Esophagus muscularis mucosa (tissue), 4 donors: ENCODE results near the gene GNA12. TPM values are rescaled to one million over a fixed set of nuclear protein-coding genes. Genes with fewer than 3 reads are reported as not detected.

ENCODE experiments used
- DNase-seq: peaks from one replicate; pipeline ENCODE4 v3.0.0-alpha.2; 2017; ENCODE audit errors: extremely low spot score
- H3K27ac ChIP-seq, 4 donors: fragments of 200-600 bp; sonication (generic); replicated peaks in 1 of 4; 1 replicate in 3 of 4; 2 replicates in 1 of 4; pipeline ENCODE4 v1.5.1; 2016 to 2019; ENCODE audit warnings: mild to moderate bottlenecking in 1 of 4
- H3K27me3 ChIP-seq, 4 donors: fragments of 200-600 bp; sonication (generic); one replicate each; pipeline versions ENCODE4 v1.5.1 to v1.6.0; 2016 to 2019
- H3K36me3 ChIP-seq, 4 donors: fragments of 200-600 bp; sonication (generic); one replicate each; pipeline ENCODE4 v1.5.1; 2016 to 2019
- H3K4me1 ChIP-seq, 4 donors: fragments of 200-600 bp; sonication (generic); one replicate each; pipeline ENCODE4 v1.5.1; 2016 to 2019
- H3K4me3 ChIP-seq, 4 donors: fragments of 200-600 bp; sonication (generic); 1 replicate in 2 of 4; 2 replicates in 2 of 4; pipeline ENCODE4 v1.5.1; 2016 to 2019; ENCODE audit warnings: mild to moderate bottlenecking in 4 of 4, moderate library complexity in 1 of 4
- H3K9me3 ChIP-seq, 4 donors: fragments of 200-600 bp; sonication (generic); 1 replicate in 3 of 4; 2 replicates in 1 of 4; pipeline ENCODE4 v1.5.1; 2016 to 2019
- EP300 ChIP-seq: sonication (generic); formaldehyde crosslinking; IDR thresholded peaks from one replicate; pipeline ENCODE4 v1.6.1; 2017; ENCODE audit warnings: antibody characterized with exemption
- POLR2A ChIP-seq: fragments of 450-650 bp; IDR thresholded peaks from one replicate; pipeline ENCODE4 v1.6.1; 2017; ENCODE audit warnings: antibody characterized with exemption, moderate library complexity, mild to moderate bottlenecking, low read depth
- POLR2AphosphoS5 ChIP-seq, 2 donors: sonication (generic); formaldehyde crosslinking; IDR thresholded peaks; one replicate each; pipeline ENCODE4 v1.6.1; 2017; ENCODE audit warnings: antibody characterized with exemption in 2 of 2
- WGBS: methylation state at CpG from one replicate; pipeline ENCODE4 v1.1.5; 2018; 5-methylcytosine and 5-hydroxymethylcytosine counted together
- intact Hi-C: fragments of 100-400 bp; cut with DNase I; formaldehyde crosslinking; loops from one replicate; pipeline ENCODE4 v1.15.1; 2023
- total RNA-seq, 4 donors: library from RNA; depleted of rRNA; stranded (reverse); fragments of >200 nt; gene quantifications; one replicate each; pipeline versions ENCODE4 v1.1.0 to v1.2.1, GENCODE V29; 2016
- TF ChIP-seq, protein P1 (sequence below), 3 experiments: fragments of 200-600 bp in 2 of 3; fragments of 450-650 bp in 1 of 3; sonication (generic) in 2 of 3; IDR thresholded peaks; one replicate each; pipeline ENCODE4 v1.5.1; 2017 to 2019; ENCODE audit warnings: antibody characterized with exemption in 3 of 3, mild to moderate bottlenecking in 2 of 3, moderate library complexity in 1 of 3

Gene GNA12
- total RNA-seq, 4 donors from 2014 or later: 25.3 to 61.8 (median 38.9) TPM

DNA sequence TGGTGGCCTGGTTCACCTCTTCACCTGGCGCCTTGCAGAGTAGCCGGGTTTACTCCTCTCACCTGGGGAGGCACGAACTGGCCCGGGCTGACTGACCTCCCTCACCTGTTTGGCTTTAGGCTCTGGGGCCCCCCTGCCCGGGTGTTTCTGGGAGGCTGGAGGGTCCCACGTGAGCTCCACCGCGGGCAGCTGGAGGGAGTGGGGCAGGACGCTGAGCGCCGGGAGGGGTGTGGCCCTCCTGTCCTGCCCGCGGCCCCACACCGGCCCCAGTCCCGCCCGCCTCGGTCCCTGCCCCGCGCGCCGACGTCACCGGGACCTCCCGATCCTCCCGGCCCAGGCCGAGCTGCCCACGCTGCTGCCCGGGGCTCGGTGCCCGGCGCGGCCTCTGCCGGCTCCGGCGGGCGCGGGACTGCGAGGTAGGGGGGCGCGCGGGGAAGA lies 156.2 kb downstream of the GNA12 start, which contains the start of gene AMZ1:
TSS of gene AMZ1 (plus strand) at position 322 of the 438 bp plus-strand sequence. CDS start 12,250 bp downstream, outside the sequence.
- Histone ChIP-seq H3K36me3 (no peaks in the 10 kb centered on the region), H3K27me3 (peaks cover 0 to 74% (median 25%) of the 10 kb centered on the region in 4 donors), H3K27ac (no peak within 1 kb of the TSS), H3K4me1 (peaks cover 11 to 22% (median 20%) of the 10 kb centered on the region in 4 donors), H3K9me3 (peaks cover 0 to under 1% (median 0%) of the 10 kb centered on the region in 4 donors), H3K4me3 (peak within 1 kb of the TSS; percentile 39 to 52 (median 42))
- intact Hi-C loops: loop anchor here (10.0 kb wide), 1 partner anchor 233 kb away; no protein-coding TSS in a partner anchor
- no peak for TF ChIP-seq POLR2A
- TF ChIP-seq POLR2AphosphoS5 (IDR thresholded peaks at IDR 0.05): no peak
- TF ChIP-seq, protein P1, sequence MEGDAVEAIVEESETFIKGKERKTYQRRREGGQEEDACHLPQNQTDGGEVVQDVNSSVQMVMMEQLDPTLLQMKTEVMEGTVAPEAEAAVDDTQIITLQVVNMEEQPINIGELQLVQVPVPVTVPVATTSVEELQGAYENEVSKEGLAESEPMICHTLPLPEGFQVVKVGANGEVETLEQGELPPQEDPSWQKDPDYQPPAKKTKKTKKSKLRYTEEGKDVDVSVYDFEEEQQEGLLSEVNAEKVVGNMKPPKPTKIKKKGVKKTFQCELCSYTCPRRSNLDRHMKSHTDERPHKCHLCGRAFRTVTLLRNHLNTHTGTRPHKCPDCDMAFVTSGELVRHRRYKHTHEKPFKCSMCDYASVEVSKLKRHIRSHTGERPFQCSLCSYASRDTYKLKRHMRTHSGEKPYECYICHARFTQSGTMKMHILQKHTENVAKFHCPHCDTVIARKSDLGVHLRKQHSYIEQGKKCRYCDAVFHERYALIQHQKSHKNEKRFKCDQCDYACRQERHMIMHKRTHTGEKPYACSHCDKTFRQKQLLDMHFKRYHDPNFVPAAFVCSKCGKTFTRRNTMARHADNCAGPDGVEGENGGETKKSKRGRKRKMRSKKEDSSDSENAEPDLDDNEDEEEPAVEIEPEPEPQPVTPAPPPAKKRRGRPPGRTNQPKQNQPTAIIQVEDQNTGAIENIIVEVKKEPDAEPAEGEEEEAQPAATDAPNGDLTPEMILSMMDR (IDR thresholded peaks at IDR 0.05): no peak
- TF ChIP-seq EP300: no peak
- DNase-seq: no peak
- WGBS: 0% methylated on average over 8 of the region's 41 CpGs

DNA sequence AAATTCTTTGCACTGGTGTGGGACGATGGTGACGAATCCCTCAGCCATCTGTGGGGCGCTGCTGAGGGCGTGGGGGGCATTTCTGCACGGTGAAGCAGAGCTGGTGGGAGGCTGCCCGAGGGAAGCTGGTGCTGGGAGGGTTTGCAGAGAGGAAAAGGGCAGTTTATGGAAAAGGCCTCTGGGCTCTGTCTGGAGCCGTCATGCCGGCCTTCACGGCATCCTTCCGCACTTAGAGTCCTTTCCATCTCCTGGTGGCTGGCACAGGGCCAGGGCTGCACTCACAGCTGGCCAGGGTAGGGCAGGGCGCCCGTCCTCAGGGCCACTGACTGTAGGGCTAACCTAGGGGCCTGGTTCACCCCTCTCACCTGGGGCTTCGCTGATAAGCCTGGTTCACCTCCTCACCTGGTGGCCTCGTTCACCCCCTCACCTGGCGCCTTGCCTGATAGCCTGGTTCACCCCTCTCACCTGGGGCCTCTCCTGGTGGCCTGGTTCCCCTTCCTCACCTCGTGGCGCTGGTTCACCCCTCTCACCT lies 156.7 kb downstream of the GNA12 start:
- DNase-seq: no peak
- no peaks in the 10 kb centered on the region for H3K36me3 ChIP-seq
- peak overlapping the region in 2 of 4 donors; percentile 39 to 44 for H3K4me3 ChIP-seq
- H3K9me3 ChIP-seq: peaks cover 0 to 3% (median 0%) of the 10 kb centered on the region in 4 donors
- 59% methylated on average over 11 of the region's 17 CpGs for WGBS
- peaks cover 11 to 22% (median 20%) of the 10 kb centered on the region in 4 donors for H3K4me1 ChIP-seq
- peaks cover 0 to 79% (median 25%) of the 10 kb centered on the region in 4 donors for H3K27me3 ChIP-seq
- H3K27ac ChIP-seq: no peak overlapping the region
- TF ChIP-seq EP300: no peak
- TF ChIP-seq POLR2AphosphoS5 (IDR thresholded peaks at IDR 0.05): no peak
- TF ChIP-seq POLR2A: no peak
- TF ChIP-seq, protein P1 (IDR thresholded peaks at IDR 0.05): no peak
- intact Hi-C loops: loop anchor here (10.0 kb wide), 1 partner anchor 233 kb away; no protein-coding TSS in a partner anchor

DNA sequence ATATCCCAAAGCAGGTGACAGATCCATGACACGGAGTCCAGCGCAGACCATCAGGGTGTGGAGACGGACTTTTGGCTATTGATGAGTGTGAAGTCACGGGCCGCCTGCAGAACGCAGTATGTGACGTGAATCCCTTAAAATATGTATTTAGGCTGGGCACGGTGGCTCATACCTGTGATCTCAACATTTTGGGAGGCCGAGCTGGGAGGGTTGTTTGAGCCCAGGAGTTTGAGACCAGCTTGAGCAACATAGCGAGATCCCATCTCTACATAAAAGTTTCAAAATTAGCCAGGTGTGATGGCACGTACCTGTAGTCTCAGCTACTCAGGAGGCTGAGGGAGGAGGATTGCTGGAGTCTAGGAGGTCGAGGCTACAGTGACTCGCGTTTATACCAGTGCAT lies 158.0 kb downstream of the GNA12 start:
- 96% methylated on average over 14 of the region's 14 CpGs for WGBS
- H3K27me3 ChIP-seq: peaks cover 0 to 92% (median 25%) of the 10 kb centered on the region in 4 donors

DNA sequence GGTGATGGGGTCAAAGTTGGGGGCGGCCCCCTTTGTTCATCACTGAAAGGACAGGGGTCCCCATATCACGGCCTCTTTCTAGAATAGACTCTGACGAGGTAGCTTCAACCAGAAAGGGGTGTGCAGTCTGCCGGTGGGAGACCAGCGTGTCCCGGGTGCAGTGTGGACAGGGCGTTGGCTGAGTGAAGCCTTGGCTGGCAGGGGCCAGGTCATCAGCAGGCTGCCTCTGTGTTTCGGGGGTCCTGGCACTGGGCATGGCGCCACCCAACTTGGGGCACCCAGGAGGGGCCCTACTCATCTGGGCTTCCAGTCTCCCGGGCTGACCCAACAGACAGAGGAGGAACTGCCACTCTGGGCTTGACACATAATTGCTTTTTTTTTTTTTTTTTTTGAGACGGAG lies 159.6 kb downstream of the GNA12 start:
- Histone ChIP-seq H3K27ac (no peak overlapping the region), H3K4me1 (peaks cover 11 to 31% (median 24%) of the 10 kb centered on the region in 4 donors), H3K27me3 (peaks cover 0 to 100% (median 27%) of the 10 kb centered on the region in 4 donors), H3K36me3 (no peaks in the 10 kb centered on the region), H3K9me3 (peaks cover 0 to 3% (median 0%) of the 10 kb centered on the region in 4 donors), H3K4me3 (no peak overlapping the region)
- WGBS: 91% methylated on average over 11 of the region's 11 CpGs
- no peak for DNase-seq
- intact Hi-C loops: loop anchor here (5.0 to 10.0 kb wide), 2 partner anchors 117 to 230 kb away; no protein-coding TSS in a partner anchor
- no peak for TF ChIP-seq POLR2A
- TF ChIP-seq POLR2AphosphoS5 (IDR thresholded peaks at IDR 0.05): no peak
- TF ChIP-seq, protein P1 (IDR thresholded peaks at IDR 0.05): no peak
- TF ChIP-seq EP300: no peak

More for the DNA sequence above, 158.0 kb downstream of the GNA12 start:
- no peak for DNase-seq
- Histone ChIP-seq H3K27ac (no peak overlapping the region), H3K4me3 (no peak overlapping the region), H3K36me3 (no peaks in the 10 kb centered on the region), H3K9me3 (peaks cover 0 to 3% (median 0%) of the 10 kb centered on the region in 4 donors), H3K4me1 (peaks cover 11 to 23% (median 20%) of the 10 kb centered on the region in 4 donors)
- TF ChIP-seq POLR2AphosphoS5 (IDR thresholded peaks at IDR 0.05) (no peak), POLR2A (no peak), EP300 (no peak)
- TF ChIP-seq, protein P1 (IDR thresholded peaks at IDR 0.05): no peak
- intact Hi-C loops: loop anchor here (10.0 kb wide), 1 partner anchor 231 kb away; no protein-coding TSS in a partner anchor
